C4-2B (cell line): ENCODE measurements around the gene CEP85L.

ENCODE experiments used
- CTCF ChIP-seq: fragments of 450-650 bp; conservative IDR thresholded peaks from 2 replicates; pipeline ENCODE4 v1.5.1; 2017; ENCODE audit warnings: mild to moderate bottlenecking
- ZFX ChIP-seq: fragments of 450-650 bp; IDR thresholded peaks from 2 replicates; pipeline ENCODE4 v1.6.1; 2017

- no peak for TF ChIP-seq CTCF
- TF ChIP-seq ZFX, result no peak
Measured at GRCh38 chr6:118675225-118675624, 23.8 kb upstream of the CEP85L start.
